ENCODE results near the gene B4GALT1.
A peak's percentile ranks its signal among the peaks of the same experiment; 100 is the strongest.

B4GALT1 gene

DNA sequence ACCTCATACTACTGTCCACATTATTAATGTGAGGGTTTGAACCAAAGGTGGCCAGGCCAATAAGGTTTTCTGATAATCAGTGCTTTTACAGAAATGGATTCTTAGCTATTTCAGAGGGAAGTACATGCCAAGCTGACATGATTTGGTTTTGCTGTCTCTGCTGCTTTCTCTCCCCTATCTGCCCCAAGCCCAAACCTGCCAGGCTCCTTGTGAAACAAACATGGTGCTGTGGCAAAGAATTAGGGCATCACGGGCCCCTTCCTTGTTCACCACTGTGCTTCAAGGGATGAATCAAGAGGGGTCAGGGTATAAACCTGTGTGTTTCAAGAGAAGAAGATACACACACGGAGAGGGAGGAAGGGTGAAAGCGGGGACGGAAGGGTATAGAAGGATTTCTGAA is 49.3 kb downstream of the B4GALT1 start:
- H3K4me3 Mint-ChIP-seq = peak overlapping the region; percentile 7
- no peaks in the 10 kb centered on the region for H3K9me3 Mint-ChIP-seq
- H3K4me1 Mint-ChIP-seq (ENCODE audit: low read depth) = peaks cover 35% of the 10 kb centered on the region
- peak overlapping the region; percentile 65 for H3K27ac Mint-ChIP-seq
- H3K36me3 Mint-ChIP-seq (ENCODE audit: low read depth) = peaks cover 37% of the 10 kb centered on the region
- no peaks in the 10 kb centered on the region for H3K27me3 Mint-ChIP-seq (ENCODE audit: low read depth)

DNA sequence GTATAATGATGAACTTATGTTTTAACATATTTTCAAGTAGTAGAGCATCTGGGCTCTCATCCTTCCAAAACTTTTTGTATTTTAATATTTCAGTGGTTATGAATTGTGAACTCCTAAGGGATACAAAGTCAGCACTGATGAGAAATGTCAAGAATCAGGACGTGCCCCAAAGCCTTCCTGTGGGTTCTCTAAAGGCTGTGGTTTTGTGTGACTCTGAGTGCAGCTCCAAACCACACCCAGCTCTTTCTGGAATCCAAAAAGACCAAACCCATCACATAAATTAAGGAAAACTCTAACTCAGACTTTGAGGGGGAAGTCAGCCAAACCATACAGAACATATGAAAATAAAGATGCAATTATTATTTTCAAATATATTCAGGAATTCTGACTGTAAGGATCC is 49.8 kb downstream of the B4GALT1 start:
- peaks cover 41% of the 10 kb centered on the region for H3K36me3 Mint-ChIP-seq (ENCODE audit: low read depth)
- H3K9me3 Mint-ChIP-seq = no peaks in the 10 kb centered on the region
- peak overlapping the region; percentile 60 for H3K4me3 Mint-ChIP-seq
- peaks cover 35% of the 10 kb centered on the region for H3K4me1 Mint-ChIP-seq (ENCODE audit: low read depth)
- H3K27me3 Mint-ChIP-seq (ENCODE audit: low read depth) = no peaks in the 10 kb centered on the region
- peak overlapping the region; percentile 17 for H3K27ac Mint-ChIP-seq

DNA sequence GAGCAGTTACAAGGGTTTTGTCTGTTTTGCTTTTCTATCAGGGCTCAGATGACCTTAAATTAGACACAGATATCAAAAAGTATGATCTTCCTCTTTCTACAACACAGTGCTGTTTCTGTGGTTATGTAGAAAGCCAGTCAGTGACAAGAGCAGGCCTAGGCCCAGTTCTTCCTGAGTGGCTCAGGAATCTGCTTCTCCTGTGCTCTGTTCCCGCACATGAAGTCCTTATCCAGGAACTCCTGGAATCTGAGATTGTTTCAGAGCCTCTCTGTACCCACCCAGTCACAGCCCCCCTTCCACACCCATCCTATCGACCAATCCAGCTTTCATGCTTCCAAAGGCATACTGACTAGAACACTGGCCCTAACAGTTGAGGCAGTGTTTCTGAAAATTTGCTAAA is 50.3 kb downstream of the B4GALT1 start:
- Mint-ChIP-seq H3K4me3 (peak overlapping the region; percentile 60), H3K36me3 (ENCODE audit: low read depth) (peaks cover 40% of the 10 kb centered on the region), H3K27me3 (ENCODE audit: low read depth) (no peaks in the 10 kb centered on the region), H3K9me3 (no peaks in the 10 kb centered on the region), H3K27ac (peak overlapping the region; percentile 17), H3K4me1 (ENCODE audit: low read depth) (peaks cover 33% of the 10 kb centered on the region)

DNA sequence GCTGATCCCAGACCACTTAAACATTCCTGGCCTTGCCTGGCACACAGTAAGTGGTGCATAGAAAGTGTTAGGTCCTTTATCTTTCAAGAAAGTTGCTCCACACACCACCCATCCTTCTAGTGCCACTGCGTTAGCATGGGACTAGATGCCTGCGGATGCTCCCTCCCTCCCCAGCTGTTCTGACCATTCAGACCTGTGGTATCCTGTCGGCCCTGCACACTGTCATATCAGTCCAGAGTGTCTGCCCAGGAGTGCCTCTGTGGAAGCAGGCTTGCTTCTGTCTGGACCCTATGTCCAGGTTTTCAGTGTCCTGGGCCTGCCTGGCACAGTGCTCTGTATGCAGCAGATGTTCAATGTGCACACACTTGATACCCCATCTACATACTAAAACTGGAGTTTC is 52.4 kb downstream of the B4GALT1 start:
- Mint-ChIP-seq H3K4me3 (no peak overlapping the region), H3K27ac (no peak overlapping the region), H3K27me3 (ENCODE audit: low read depth) (no peaks in the 10 kb centered on the region), H3K9me3 (no peaks in the 10 kb centered on the region), H3K36me3 (ENCODE audit: low read depth) (peaks cover 34% of the 10 kb centered on the region), H3K4me1 (ENCODE audit: low read depth) (peaks cover 25% of the 10 kb centered on the region)

DNA sequence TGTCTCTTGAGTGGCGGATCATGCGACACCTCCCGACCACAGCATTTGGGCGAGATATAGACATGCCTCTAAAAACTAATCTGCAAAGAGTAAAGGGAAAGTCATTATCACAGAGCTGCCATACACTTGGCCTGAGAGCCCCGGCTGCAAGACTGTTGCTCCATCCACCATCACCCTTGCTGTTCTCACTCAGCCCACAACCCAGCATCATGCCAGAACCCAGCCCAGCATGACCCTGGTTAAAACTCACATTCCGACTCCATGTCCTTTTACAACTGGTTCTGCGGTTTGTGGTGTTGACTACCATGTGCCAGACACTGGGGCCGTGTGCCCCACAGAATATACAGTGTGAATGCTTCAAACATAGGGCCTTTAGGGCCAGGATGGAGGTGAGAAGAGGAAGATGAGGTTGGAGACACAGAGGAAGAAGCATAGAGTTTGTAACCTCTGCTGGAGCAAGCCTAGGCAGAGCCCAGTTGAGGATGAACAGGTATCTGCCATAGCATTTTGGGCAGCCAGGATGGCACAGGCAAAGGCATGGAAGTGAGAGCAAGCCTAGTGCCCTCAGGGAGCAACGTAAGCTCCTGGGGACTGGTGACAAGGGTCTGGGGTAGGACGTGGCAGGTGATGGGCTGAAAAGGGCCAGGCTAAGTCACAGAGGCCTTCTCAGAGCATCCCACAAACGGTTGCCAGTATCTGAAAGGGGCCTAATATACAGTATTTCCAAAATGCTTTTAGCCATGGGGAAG is 53.2 kb downstream of the B4GALT1 start:
- no peak overlapping the region for H3K4me3 Mint-ChIP-seq
- H3K27ac Mint-ChIP-seq = no peak overlapping the region
- H3K4me1 Mint-ChIP-seq (ENCODE audit: low read depth) = peaks cover 25% of the 10 kb centered on the region

DNA sequence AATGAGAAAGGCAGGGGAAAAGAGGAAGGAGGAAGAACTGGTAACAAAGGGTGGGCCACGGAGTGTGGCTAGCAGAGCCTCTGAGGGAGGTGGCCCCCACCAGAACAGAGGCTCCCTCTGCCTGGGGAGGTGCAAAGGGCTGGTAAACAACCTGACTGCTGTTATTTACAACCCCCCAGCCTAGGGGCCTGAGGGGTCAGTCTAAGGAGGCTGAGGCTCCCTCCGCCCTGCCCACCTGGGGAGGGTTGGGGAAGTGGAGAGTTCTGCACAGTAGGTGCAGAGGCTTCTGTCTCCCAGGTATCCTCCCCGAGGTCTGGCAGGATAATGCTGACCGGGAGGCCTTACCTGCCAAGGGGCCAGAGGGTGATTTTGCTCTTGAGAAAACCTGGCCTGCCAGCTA is 55.0 kb downstream of the B4GALT1 start:
- no peaks in the 10 kb centered on the region for H3K9me3 Mint-ChIP-seq
- no peak overlapping the region for H3K27ac Mint-ChIP-seq
- H3K4me3 Mint-ChIP-seq = no peak overlapping the region
- H3K27me3 Mint-ChIP-seq (ENCODE audit: low read depth) = no peaks in the 10 kb centered on the region
- peaks cover 13% of the 10 kb centered on the region for H3K4me1 Mint-ChIP-seq (ENCODE audit: low read depth)
- peaks cover 29% of the 10 kb centered on the region for H3K36me3 Mint-ChIP-seq (ENCODE audit: low read depth)

More for the DNA sequence above, 53.2 kb downstream of the B4GALT1 start:
- peaks cover 36% of the 10 kb centered on the region for H3K36me3 Mint-ChIP-seq (ENCODE audit: low read depth)
- no peaks in the 10 kb centered on the region for H3K9me3 Mint-ChIP-seq
- H3K27me3 Mint-ChIP-seq (ENCODE audit: low read depth) = no peaks in the 10 kb centered on the region

DNA sequence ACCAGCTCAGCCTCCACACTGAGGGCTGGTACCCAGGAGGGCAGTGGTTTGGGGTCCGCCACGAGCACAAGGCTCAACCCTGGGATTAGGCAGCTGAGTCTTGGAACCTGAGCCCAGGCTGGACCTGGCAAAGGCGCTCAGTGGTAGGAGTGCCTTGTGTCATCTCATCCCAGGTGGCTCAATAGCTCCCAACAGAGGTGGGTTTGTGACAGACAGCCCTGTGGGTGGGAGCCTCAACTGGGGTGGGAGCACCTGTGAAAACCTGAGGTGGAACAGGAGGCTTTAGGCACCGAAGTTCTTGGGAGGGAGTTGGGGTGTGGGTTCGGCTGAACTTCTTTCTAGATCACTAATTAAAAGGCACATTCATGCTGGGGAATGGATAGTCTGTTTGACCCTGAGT is 55.5 kb downstream of the B4GALT1 start:
- Mint-ChIP-seq H3K36me3 (ENCODE audit: low read depth) (peaks cover 29% of the 10 kb centered on the region), H3K4me3 (no peak overlapping the region), H3K9me3 (no peaks in the 10 kb centered on the region), H3K27ac (peak overlapping the region; percentile 18), H3K4me1 (ENCODE audit: low read depth) (peaks cover 9% of the 10 kb centered on the region), H3K27me3 (ENCODE audit: low read depth) (no peaks in the 10 kb centered on the region)

DNA sequence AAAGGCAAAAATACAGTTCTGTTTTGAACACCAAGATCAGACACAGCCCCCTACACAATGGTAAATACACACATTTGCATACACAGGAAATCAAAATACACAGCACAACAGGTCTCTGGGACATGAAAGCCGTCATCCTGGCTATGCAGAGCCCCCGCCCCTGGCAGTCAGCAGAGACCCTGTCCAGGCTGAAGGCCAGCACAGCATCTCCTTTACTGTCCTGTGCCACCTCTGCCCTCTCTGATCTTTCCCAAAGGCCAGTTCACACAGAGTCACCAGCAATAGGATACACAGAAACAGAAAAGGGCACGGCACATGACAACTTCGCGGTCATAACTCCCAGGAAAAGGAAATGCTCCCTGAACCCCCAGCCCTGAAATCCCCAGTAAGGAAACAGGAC is 56.5 kb downstream of the B4GALT1 start:
- H3K36me3 Mint-ChIP-seq (ENCODE audit: low read depth) = peaks cover 29% of the 10 kb centered on the region
- H3K4me3 Mint-ChIP-seq = no peak overlapping the region
- no peaks in the 10 kb centered on the region for H3K27me3 Mint-ChIP-seq (ENCODE audit: low read depth)
- no peaks in the 10 kb centered on the region for H3K9me3 Mint-ChIP-seq
- H3K27ac Mint-ChIP-seq = no peak overlapping the region
- peaks cover 13% of the 10 kb centered on the region for H3K4me1 Mint-ChIP-seq (ENCODE audit: low read depth)

DNA sequence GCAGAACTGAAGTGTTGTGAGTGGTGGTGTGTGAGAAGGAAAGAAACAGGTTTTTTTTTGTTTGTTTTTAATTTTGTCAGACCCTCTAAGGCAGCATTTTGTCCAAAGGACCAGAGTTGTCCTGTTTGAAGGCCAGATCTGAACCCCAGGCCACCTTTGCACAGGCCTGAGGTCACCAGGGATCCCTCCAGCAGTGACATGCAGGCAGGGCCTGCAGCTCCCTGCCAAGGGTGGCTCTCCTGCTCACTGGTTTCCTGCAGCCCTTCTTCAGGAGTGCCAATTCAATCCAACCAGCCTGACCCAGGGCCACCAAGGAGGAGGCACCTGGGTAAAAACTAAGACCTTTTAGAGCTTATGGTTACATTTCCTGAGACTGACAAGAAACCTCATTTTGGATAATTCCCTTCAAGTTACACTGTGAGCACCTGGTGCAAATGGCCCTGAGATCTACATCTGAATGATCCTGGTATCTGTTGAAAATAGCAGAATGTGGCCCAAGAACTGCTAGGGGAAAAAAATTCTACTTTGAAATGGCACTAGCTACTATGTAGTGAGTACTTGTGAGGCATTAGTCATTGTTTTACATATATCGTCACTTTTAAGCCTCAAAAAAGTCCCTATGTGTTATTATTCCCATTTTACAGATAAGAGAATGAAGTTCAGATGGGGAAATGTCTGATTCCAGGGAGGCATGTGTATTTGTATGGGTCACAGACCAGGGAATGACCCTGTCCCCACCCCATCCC is 57.1 kb downstream of the B4GALT1 start:
- no peaks in the 10 kb centered on the region for H3K27me3 Mint-ChIP-seq (ENCODE audit: low read depth)
- H3K36me3 Mint-ChIP-seq (ENCODE audit: low read depth) = peaks cover 25% of the 10 kb centered on the region
- peaks cover 13% of the 10 kb centered on the region for H3K4me1 Mint-ChIP-seq (ENCODE audit: low read depth)
- H3K4me3 Mint-ChIP-seq = no peak overlapping the region
- H3K9me3 Mint-ChIP-seq = no peaks in the 10 kb centered on the region
- H3K27ac Mint-ChIP-seq = no peak overlapping the region

DNA sequence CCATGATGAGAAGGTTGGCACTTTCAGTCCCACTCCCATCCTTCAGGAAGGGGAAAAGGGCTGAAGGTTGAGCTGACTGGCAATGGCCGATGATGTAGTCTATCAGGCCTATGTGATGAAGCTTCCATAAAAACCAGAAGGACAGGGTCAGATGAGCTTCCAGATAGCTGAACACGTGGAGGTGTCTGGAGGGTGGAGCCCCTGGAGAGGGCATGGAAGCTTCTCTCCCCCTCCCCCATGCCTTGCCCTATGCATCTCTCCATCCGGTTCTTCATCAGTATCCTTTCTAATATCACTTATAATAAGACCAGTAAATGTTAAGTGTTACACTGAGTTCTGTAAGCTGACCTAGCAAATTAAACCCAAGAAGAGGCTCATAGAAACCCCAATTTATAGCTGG is 58.0 kb downstream of the B4GALT1 start:
- Mint-ChIP-seq H3K4me3 (no peak overlapping the region), H3K4me1 (ENCODE audit: low read depth) (peaks cover 11% of the 10 kb centered on the region), H3K9me3 (no peaks in the 10 kb centered on the region), H3K36me3 (ENCODE audit: low read depth) (peaks cover 25% of the 10 kb centered on the region), H3K27ac (no peak overlapping the region), H3K27me3 (ENCODE audit: low read depth) (no peaks in the 10 kb centered on the region)

DNA sequence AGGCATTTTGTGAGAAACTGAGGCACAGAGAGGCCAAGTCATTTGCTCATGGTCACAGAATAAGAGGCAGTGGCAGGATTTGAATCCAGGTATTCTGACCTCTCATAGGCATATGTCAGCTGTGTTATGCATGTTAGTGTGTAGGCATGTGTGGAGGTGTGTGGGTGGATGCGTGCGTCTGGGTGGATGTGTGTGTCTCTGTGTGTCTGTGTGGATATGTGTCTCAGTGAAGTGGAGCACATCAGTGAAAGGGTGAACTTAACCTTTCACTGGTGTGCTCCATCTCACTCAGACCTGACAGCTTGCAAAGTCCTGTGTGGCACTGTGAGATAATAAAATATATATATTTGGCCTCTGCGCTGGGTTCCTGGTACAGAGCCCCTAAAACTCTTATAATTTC is 58.7 kb downstream of the B4GALT1 start:
- peaks cover 19% of the 10 kb centered on the region for H3K36me3 Mint-ChIP-seq (ENCODE audit: low read depth)
- H3K27ac Mint-ChIP-seq = no peak overlapping the region
- no peaks in the 10 kb centered on the region for H3K27me3 Mint-ChIP-seq (ENCODE audit: low read depth)
- H3K4me3 Mint-ChIP-seq = no peak overlapping the region
- H3K9me3 Mint-ChIP-seq = no peaks in the 10 kb centered on the region
- H3K4me1 Mint-ChIP-seq (ENCODE audit: low read depth) = peaks cover 9% of the 10 kb centered on the region

DNA sequence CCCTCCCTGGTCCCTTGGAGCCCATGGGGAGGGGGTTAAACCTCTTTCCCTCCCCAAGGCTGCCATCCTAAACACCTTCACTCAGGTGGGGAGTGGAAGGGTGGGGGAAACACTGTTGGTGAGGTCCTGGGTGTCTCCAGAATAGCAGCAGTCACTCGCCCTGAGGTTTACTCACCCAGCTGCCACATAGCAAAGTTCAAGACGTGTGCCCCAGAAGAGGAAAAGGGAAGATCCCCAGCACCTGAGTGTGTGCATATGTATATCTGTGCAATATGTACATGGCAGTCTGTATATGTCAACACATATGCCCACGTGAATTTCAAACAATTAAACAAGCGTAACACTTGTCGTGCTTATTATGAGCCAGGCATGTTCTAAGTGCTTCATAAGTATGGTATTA is 59.4 kb downstream of the B4GALT1 start:
- H3K4me3 Mint-ChIP-seq = no peak overlapping the region

DNA sequence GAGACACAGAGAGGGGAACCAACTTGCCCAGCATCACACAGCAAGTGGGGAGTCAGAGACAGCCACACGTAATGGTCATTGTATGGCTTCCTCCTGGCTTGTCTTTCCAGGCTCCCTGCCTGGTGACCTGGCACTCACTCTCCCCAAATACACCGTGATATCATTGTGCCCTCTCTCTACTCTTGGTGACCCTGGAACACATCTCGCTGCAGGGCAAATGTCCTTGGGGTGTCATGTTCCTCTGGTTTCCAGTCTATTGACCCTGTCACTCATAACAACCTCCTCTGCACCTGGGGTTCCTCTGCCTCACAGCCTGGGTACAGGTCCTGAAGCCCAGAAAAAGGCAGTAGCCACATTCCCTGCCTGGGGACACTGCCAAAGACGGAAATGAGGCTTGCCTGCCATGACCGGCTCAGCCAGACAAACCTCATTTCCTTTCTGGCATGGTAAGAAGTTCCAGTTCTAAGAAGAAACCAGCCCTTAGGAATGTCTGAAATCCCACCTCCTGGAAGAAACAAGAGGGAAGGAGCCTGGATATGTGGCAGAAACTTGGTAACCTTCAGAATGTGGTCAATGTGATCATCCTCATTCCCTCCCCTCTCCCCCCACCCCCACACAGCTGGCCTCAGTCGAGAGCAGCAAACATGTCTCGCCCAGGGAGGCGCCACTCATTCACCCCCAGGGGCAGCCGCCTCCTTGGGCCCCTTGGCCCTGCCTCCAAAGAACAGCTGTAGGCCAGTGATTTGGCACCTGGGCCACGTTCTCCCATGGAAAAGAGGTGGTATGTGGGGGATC is 60.1 kb downstream of the B4GALT1 start:
- Mint-ChIP-seq H3K27ac (no peak overlapping the region), H3K27me3 (ENCODE audit: low read depth) (no peaks in the 10 kb centered on the region), H3K4me3 (no peak overlapping the region), H3K9me3 (no peaks in the 10 kb centered on the region), H3K36me3 (ENCODE audit: low read depth) (peaks cover 9% of the 10 kb centered on the region), H3K4me1 (ENCODE audit: low read depth) (peaks cover 9% of the 10 kb centered on the region)

More for the DNA sequence above, 59.4 kb downstream of the B4GALT1 start:
- Mint-ChIP-seq H3K27me3 (ENCODE audit: low read depth) (no peaks in the 10 kb centered on the region), H3K9me3 (no peaks in the 10 kb centered on the region), H3K36me3 (ENCODE audit: low read depth) (peaks cover 14% of the 10 kb centered on the region), H3K27ac (no peak overlapping the region), H3K4me1 (ENCODE audit: low read depth) (peaks cover 9% of the 10 kb centered on the region)

DNA sequence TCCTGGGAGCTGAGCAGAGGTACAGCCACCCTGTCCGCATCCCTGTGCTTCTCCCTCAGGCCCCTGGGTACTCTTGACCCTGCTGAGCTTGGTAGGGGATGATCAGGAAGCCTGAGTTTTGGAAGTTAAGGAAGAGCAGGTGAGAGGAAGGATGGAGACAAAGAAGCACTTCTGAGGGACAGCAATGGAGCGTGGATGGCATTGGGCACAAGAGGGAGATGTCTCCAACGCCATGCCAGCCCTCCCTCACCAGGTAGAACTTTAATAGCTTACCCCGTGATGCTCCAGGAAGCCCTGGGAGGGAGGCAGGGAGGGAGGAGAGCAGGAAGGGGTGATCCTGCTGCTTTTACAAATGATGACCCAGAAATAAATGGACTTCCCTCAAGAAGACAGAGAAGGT is 60.8 kb downstream of the B4GALT1 start:
- no peak overlapping the region for H3K4me3 Mint-ChIP-seq

More for the DNA sequence above, 60.8 kb downstream of the B4GALT1 start:
- no peaks in the 10 kb centered on the region for H3K27me3 Mint-ChIP-seq (ENCODE audit: low read depth)
- no peak overlapping the region for H3K27ac Mint-ChIP-seq
- peaks cover 5% of the 10 kb centered on the region for H3K36me3 Mint-ChIP-seq (ENCODE audit: low read depth)
- H3K4me1 Mint-ChIP-seq (ENCODE audit: low read depth) = peaks cover 6% of the 10 kb centered on the region
- H3K9me3 Mint-ChIP-seq = no peaks in the 10 kb centered on the region
